ENCODE results near the gene PRKD1.
"Not testable (repeated sequence)": the region's sequence is repeated elsewhere in the genome, so short reads cannot be mapped to it uniquely, and the experiment has no call there.

The PRKD1 gene

DNA sequence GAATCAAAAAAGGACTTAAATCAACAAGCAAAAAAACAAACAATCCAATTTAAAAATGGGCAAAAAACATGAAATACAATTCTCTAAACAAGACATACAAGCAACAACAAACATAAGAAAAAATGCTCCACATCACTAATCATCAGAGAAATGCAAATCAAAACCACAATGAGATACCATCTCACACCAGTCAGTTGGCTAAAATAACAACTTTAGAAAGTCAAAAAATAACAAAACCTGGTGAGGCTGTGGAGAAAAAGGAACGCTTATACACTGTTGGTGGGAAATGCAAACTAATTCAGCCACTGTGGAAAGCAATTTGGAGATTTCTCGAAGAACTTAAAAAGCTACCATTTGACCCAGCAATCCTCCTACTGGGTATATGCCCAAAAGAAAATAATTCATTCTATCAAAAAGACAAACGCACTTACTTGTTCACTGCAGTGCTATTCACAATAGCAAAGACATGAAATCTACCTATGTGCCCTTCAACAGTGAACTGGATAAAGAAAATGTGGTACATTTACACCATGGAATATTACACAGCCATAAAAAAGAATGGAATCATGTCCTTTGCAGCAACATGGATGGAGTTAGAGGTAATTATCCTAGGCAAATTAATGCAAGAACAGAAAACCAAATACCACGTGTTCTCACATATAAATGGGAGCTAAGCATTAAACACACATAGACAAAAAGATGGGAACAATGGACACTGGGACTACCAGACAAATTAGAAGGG, 26.9 kb downstream of the PRKD1 start:
- no peak for DNase-seq

GRCh38 chr14:29898470-29898869, 29.2 kb downstream of the PRKD1 start:
- no peak for DNase-seq

More for the DNA sequence above, 26.9 kb downstream of the PRKD1 start:
- ATAC-seq, result no peak

DNA sequence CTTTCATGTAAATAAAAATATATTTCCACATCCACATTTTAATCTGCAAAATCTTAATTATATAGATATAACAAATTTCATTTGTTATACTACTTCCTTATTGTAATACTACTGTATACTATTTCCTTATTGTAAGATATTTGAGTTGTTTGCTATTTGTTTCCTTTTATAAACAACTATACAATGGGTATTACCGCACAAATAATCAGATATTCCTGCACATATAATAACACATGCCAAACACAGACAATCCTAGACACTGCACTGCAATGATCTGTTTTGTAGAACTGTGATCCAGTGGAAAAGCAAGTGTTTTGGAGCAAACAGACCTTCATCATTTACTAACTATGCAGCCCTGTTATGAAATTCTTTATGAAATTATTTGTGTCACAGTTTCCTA, 30.5 kb downstream of the PRKD1 start:
- ATAC-seq, result no peak
- no peak for DNase-seq

More at GRCh38 chr14:29898470-29898869, 29.2 kb downstream of the PRKD1 start:
- ATAC-seq, result no peak

GRCh38 chr14:29896354-29896821, 31.3 kb downstream of the PRKD1 start:
- ATAC-seq, result no peak
- no peak for DNase-seq

DNA sequence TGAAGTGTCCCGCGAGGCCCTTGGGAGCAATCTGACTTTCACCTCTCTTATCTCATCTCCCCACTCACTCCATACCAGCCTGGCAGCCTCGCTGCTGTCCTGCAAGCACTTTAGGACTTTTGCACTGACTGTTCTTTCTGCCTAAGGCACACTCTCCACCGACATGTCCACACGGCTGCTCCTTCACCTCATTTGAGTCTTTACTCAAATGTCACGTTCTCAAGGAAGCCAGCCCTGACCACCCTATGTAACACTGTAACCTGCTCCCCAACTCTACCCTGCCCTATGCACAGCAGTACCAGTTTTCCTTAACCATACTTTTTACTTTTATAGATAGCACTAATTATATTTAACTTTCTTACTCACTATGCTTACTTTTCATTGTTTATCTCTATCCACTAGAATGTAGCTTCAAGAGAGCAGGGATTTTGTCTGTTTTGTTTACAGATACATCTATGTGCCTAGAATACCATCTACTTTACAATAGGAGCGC, 32.0 kb downstream of the PRKD1 start:
- DNase-seq, result no peak

GRCh38 chr14:29893989-29894388, 33.7 kb downstream of the PRKD1 start:
- DNase-seq (no peak), ATAC-seq (no peak)

More for the DNA sequence above, 32.0 kb downstream of the PRKD1 start:
- no peak for ATAC-seq

GRCh38 chr14:29892327-29892726, 35.3 kb downstream of the PRKD1 start:
- DNase-seq (no peak), ATAC-seq (no peak)

- DNase-seq (no peak), ATAC-seq (no peak)
Measured at GRCh38 chr14:29885988-29886387, 41.7 kb downstream of the PRKD1 start.

DNA sequence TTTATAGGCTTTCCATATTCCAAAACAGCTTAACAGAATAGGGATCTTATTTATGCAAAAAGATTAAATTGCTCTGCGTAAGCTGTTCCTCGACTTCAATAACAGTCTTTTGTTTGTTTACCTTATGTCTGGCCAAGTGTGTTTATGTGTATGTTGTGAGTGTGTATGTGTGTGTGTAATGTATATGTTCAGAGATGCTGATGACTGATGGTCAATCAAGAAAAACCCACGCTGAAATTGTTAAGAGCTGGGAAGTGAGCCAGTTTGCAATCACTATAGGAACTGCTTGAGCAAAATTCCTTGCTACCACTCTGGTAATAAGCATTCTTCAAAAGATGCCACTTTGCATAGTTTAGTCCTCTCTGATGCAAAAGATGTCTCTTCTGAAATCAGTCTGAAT, 59.6 kb downstream of the PRKD1 start:
- no peak for ATAC-seq
- no peak for DNase-seq

- ATAC-seq, result no peak
- DNase-seq, result no peak
Measured at GRCh38 chr14:29865299-29865698, 62.3 kb downstream of the PRKD1 start.

- ATAC-seq, result no peak
- DNase-seq, result no peak
Measured at GRCh38 chr14:29861996-29862395, 65.7 kb downstream of the PRKD1 start.

GRCh38 chr14:29858299-29858698, 69.3 kb downstream of the PRKD1 start:
- ATAC-seq, result no peak
- no peak for DNase-seq

GRCh38 chr14:29857551-29857950, 70.1 kb downstream of the PRKD1 start:
- peak; percentile 28 for ATAC-seq
- DNase-seq, result no peak

GRCh38 chr14:29856516-29856915, 71.1 kb downstream of the PRKD1 start:
- DNase-seq, result no peak
- no peak for ATAC-seq

DNA sequence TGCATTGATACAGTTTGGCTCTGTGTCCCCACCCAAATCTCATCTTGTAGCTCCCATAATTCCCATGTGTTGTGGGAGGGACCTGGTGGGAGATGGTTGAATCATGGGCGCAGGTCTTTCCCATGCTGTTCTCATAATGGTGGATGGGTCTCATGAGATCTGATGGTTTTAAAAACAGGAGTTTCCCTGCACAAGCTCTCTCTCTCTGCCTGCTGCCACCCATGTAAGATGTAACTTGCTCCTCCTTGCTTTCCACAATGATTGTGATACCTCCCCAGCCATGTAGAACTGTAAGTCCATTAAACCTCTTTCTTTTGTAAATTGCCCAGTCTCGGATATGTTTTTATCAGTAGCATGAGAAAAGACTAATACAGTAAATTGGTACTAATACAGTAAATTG, 74.0 kb downstream of the PRKD1 start:
- ATAC-seq, DNase-seq: not testable (repeated sequence)

GRCh38 chr14:29853272-29853671, 74.4 kb downstream of the PRKD1 start:
- DNase-seq (no peak), ATAC-seq (no peak)

GRCh38 chr14:29851397-29851796, 76.2 kb downstream of the PRKD1 start:
- ATAC-seq (no peak), DNase-seq (no peak)

DNA sequence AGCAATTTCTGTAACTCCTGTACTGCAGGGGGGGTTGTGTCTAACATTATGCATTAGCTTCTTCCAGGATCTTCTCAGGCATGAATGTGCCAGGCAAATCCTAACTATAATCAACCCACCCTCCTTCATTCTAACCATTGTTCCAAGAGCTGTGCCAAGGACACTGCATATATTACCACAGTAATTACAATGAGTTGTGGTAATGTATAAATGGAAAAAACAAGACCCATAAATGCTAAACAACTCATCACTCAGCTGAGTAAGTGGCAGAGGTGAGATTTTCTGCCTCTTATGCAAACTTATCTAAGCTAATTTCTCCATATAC, 80.6 kb downstream of the PRKD1 start:
- ATAC-seq, result no peak

GRCh38 chr14:29846339-29847055, 81.2 kb downstream of the PRKD1 start:
- DNase-seq (no peak), ATAC-seq (no peak)

More for the DNA sequence above, 80.6 kb downstream of the PRKD1 start:
- no peak for DNase-seq

GRCh38 chr14:29843981-29844380, 83.7 kb downstream of the PRKD1 start:
- DNase-seq, result no peak
- ATAC-seq, result no peak

- no peak for ATAC-seq
- no peak for DNase-seq
Measured at GRCh38 chr14:29842228-29842627, 85.4 kb downstream of the PRKD1 start.

DNA sequence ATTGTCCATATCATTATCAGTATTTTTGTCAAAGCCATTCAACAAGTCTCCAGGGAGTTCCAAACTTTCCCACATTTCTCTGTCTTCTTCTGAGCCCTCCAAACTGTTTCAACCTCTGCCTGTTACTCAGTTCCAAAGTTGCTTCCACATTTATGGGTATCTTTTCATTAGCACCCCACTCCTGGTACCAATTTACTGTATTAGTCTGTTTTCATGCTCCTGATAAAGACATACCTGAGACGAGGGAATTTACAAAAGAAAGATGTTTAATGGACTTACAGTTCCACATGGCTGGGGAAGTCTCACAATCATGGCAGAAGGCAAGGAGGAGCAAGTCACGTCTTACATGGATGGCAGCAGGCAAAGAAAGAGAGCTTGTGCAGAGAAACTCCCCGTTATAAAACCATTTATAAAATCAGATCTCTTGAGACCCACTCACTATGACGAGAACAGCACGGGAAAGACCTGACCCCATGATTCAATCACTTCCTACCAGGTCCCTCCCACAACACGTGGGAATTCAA, 87.2 kb downstream of the PRKD1 start:
- not testable (repeated sequence) for DNase-seq, ATAC-seq

DNA sequence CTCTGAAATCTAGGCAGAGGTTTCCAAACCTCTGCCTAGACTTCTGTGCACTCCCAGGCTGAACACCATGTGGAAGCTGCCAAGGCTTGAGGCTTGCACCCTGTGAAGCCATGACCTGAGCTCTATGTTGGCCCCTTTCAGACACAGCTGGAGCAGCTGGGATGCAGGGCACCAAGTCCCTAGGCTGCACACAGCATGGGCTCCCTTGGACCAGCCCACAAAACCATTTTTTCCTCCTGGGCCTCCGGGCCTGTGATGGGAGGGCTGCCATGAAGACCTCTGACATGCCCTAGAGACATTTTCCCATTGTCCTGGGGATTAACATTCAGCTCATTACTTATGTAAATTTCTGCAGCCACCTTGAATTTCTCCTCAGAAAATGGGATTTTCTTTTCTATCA, 88.0 kb downstream of the PRKD1 start:
- not testable (repeated sequence) for ATAC-seq, DNase-seq

Measured in stimulated activated naive CD8-positive, alpha-beta T cell treated with anti-CD3 and anti-CD28 coated beads, Interleukin-15, Interleukin-2, amounts not matched to agents 100 U/mL and 50 U/mL, for 24 hours (primary cell).